B cell (primary cell): ENCODE measurements around the gene OR2B3. TPM values are rescaled to one million over a fixed set of nuclear protein-coding genes. Genes with fewer than 3 reads are reported as not detected.

Experiments
- ATAC-seq: fragments of 200-7000 bp; cut with Tn5 transposase; one replicate; pipeline ENCODE4 v1.10.0; 2021; ENCODE audit warnings: low read depth, mild to moderate bottlenecking, moderate number of reproducible peaks, moderate library complexity
- CTCF ChIA-PET: fragments of 350-600 bp; sonication (Branson Sonifier 250); formaldehyde crosslinking; loops from one replicate; lab custom pipeline; 2021; ENCODE audit warnings: antibody characterized with exemption, inconsistent platforms; lab: Charles Lee
- POLR2A ChIA-PET: fragments of 350-600 bp; sonication (Branson Sonifier 250); formaldehyde crosslinking; loops from one replicate; lab custom pipeline; 2021; ENCODE audit warnings: antibody characterized with exemption; lab: Charles Lee
- DNase-seq: peaks from one replicate; pipeline ENCODE4 v3.0.0; 2013
- H2AFZ ChIP-seq: 2 replicates; pipeline ENCODE4 v1.6.1; 2012; ENCODE audit warnings: mild to moderate bottlenecking, low read depth, low read length; ENCODE audit not compliant: insufficient read depth, poor library complexity, severe bottlenecking
- H3K27ac ChIP-seq, 2 donors: 1 replicate in 1 of 2; 2 replicates in 1 of 2; pipeline ENCODE4 v1.5.1; 2012 to 2013; ENCODE audit warnings: low read length in 2 of 2, mild to moderate bottlenecking in 2 of 2, moderate library complexity in 1 of 2
- H3K27me3 ChIP-seq, 4 experiments: fragments of 200-600 bp in 1 of 4; sonication (generic) in 1 of 4; replicated peaks in 1 of 4; 1 replicate in 2 of 4; 2 replicates in 2 of 4; pipeline versions ENCODE4 v1.6.1 to v1.7.0; 2013 to 2016; ENCODE audit warnings: low read length in 3 of 4, mild to moderate bottlenecking in 2 of 4, mixed read lengths in 1 of 4, moderate library complexity in 1 of 4; ENCODE audit not compliant: insufficient read depth in 4 of 4, control insufficient read depth in 3 of 4; ENCODE audit errors: control extremely low read depth in 1 of 4
- H3K36me3 ChIP-seq, 2 experiments: replicated peaks in 1 of 2; 1 replicate in 1 of 2; 2 replicates in 1 of 2; pipeline versions ENCODE4 v1.6.1 to v1.7.1; 2013; ENCODE audit warnings: low read length in 1 of 2; ENCODE audit not compliant: insufficient read depth in 2 of 2, control insufficient read depth in 1 of 2; ENCODE audit errors: control extremely low read depth in 1 of 2, extremely low read depth in 1 of 2
- H3K4me1 ChIP-seq, 2 donors: fragments of 200-600 bp in 1 of 2; sonication (generic) in 1 of 2; 1 replicate in 1 of 2; 2 replicates in 1 of 2; pipeline versions ENCODE4 v1.5.1 to v1.6.1; 2013 to 2017; ENCODE audit warnings: low read length in 2 of 2; ENCODE audit not compliant: control insufficient read depth in 2 of 2, insufficient read depth in 2 of 2
- H3K4me2 ChIP-seq: replicated peaks from 2 replicates; pipeline ENCODE3; 2012; ENCODE audit warnings: mild to moderate bottlenecking, low read depth, low read length; ENCODE audit not compliant: poor library complexity, severe bottlenecking
- H3K4me3 ChIP-seq, 5 experiments: fragments of 200-600 bp in 1 of 5; sonication (generic) in 1 of 5; 1 replicate in 3 of 5; 2 replicates in 2 of 5; pipeline versions ENCODE4 v1.5.1 to v1.7.0; 2011 to 2016; ENCODE audit warnings: low read length in 4 of 5, mild to moderate bottlenecking in 4 of 5, low read depth in 2 of 5, control low read depth in 1 of 5, moderate library complexity in 1 of 5; ENCODE audit not compliant: insufficient read depth in 1 of 5; ENCODE audit errors: control extremely low read depth in 1 of 5, extremely low read depth in 1 of 5
- H3K79me2 ChIP-seq: fragments of 200-600 bp; sonication (generic); one replicate; pipeline ENCODE4 v1.6.0; 2016; ENCODE audit warnings: low read length; ENCODE audit not compliant: control insufficient read depth, insufficient read depth
- H3K9ac ChIP-seq: fragments of 200-600 bp; sonication (generic); 2 replicates; pipeline ENCODE4 v1.6.1; 2017; ENCODE audit warnings: mild to moderate bottlenecking, low read length, moderate library complexity
- H3K9me3 ChIP-seq, 3 donors: one replicate each; pipeline versions ENCODE4 v1.6.1 to v1.7.1; 2013; ENCODE audit warnings: low read length in 2 of 3; ENCODE audit not compliant: control insufficient read depth in 2 of 3, insufficient read depth in 1 of 3; ENCODE audit errors: control extremely low read depth in 1 of 3
- H4K20me1 ChIP-seq: 2 replicates; pipeline ENCODE4 v1.6.0; 2012; ENCODE audit warnings: mild to moderate bottlenecking, low read length; ENCODE audit not compliant: insufficient read depth, control insufficient read depth, poor library complexity, severe bottlenecking
- H3K27ac Mint-ChIP-seq: one replicate; pipeline ENCODE4 v1.8.0; 2021; ENCODE audit warnings: mixed read lengths
- H3K27me3 Mint-ChIP-seq: one replicate; pipeline ENCODE4 v1.8.0; 2021; ENCODE audit warnings: mixed read lengths
- H3K4me1 Mint-ChIP-seq: one replicate; pipeline ENCODE4 v1.8.0; 2021; ENCODE audit warnings: mixed read lengths
- H3K4me3 Mint-ChIP-seq: one replicate; pipeline ENCODE4 v1.8.0; 2021; ENCODE audit warnings: mixed read lengths
- H3K9me3 Mint-ChIP-seq: one replicate; pipeline ENCODE4 v1.8.0; 2022; ENCODE audit warnings: mixed read lengths; ENCODE audit not compliant: insufficient read depth
- CTCF ChIP-seq: fragments of 200-600 bp; IDR thresholded peaks from one replicate; pipeline ENCODE4 v1.8.0; 2022; ENCODE audit warnings: antibody characterized with exemption, mild to moderate bottlenecking
- EZH2 ChIP-seq: IDR thresholded peaks from 2 replicates; pipeline ENCODE4 v1.6.1; 2012; ENCODE audit warnings: borderline replicate concordance, low read depth, mild to moderate bottlenecking, moderate library complexity, low read length; ENCODE audit not compliant: insufficient read depth, poor library complexity, severe bottlenecking
- WGBS: methylation state at CpG from one replicate; pipeline ENCODE4 v1.1.5; 2013; ENCODE audit warnings: missing lambda C conversion rate; ENCODE audit not compliant: insufficient coverage; 5-methylcytosine and 5-hydroxymethylcytosine counted together
- intact Hi-C: fragments of 100-400 bp; cut with micrococcal nuclease; formaldehyde crosslinking; loops from one replicate; pipeline ENCODE4 v1.10.0; 2022
- polyA minus RNA-seq: library from RNA; depleted of rRNA, polyadenylated mRNA; stranded (reverse); fragments of >200 nt; gene quantifications from 2 replicates; pipeline ENCODE4 v1.2.3, GENCODE V29; 2012
- polyA plus RNA-seq: library from polyadenylated mRNA; depleted of rRNA; stranded (reverse); fragments of >200 nt; gene quantifications from 2 replicates; pipeline ENCODE4 v1.2.3, GENCODE V29; 2012
- total RNA-seq, 2 donors: library from RNA; stranded (reverse); fragments of 120-200 nt in 1 of 2; gene quantifications; 1 replicate in 1 of 2; 2 replicates in 1 of 2; pipeline versions ENCODE4 v1.2.3 to v1.2.4, GENCODE V29; 2013 to 2022

OR2B3 gene, protein sequence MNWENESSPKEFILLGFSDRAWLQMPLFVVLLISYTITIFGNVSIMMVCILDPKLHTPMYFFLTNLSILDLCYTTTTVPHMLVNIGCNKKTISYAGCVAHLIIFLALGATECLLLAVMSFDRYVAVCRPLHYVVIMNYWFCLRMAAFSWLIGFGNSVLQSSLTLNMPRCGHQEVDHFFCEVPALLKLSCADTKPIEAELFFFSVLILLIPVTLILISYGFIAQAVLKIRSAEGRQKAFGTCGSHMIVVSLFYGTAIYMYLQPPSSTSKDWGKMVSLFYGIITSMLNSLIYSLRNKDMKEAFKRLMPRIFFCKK
- not detected in 2 replicates for total RNA-seq
- total RNA-seq (2013), result not detected
- not detected in 2 replicates for polyA plus RNA-seq
- not detected in 2 replicates for polyA minus RNA-seq

DNA sequence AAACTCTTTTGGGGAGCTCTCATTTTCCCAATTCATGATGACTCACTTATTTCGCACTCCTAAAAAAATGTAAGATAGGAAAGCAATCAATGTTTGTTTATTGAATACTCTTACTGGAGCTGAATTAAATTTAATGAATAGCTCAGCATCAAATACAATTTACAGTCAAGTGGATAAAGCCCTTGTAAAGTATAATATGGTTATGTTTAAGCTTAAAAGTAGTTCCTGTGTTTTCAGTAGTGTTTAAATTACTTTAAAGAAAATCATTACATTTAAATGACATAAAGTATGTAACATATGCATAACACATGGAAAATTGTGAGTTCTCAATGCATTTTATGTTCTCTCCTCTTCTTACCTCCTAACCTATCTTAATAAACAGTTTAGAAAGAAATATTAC lies at the start of gene OR2B3:
TSS of gene OR2B3 (minus strand) at position 101 of the 400 bp plus-strand sequence. CDS start at position 36, 65 bp downstream.
- ChIA-PET CTCF (no interaction called here), POLR2A (no interaction called here)
- H3K9ac ChIP-seq, result no peak within 1 kb of the TSS
- H3K27me3 Mint-ChIP-seq, result peaks cover 28% of the 10 kb centered on the region
- no peak within 1 kb of the TSS for H2AFZ ChIP-seq
- DNase-seq (no peak), ATAC-seq (no peak)
- no peaks in the 10 kb centered on the region for H4K20me1 ChIP-seq
- no peak within 1 kb of the TSS for H3K4me3 ChIP-seq
- H3K27me3 ChIP-seq, result peaks cover 0 to 7% (median under 1%) of the 10 kb centered on the region in 4 experiments
- no peaks in the 10 kb centered on the region for H3K9me3 ChIP-seq
- no peak within 1 kb of the TSS for H3K27ac ChIP-seq
- H3K4me1 Mint-ChIP-seq, result no peaks in the 10 kb centered on the region
- no peaks in the 10 kb centered on the region for H3K9me3 Mint-ChIP-seq
- no peak within 1 kb of the TSS for H3K4me2 ChIP-seq
- no peak within 1 kb of the TSS for H3K27ac Mint-ChIP-seq
- H3K4me3 Mint-ChIP-seq, result no peak within 1 kb of the TSS
- no peaks in the 10 kb centered on the region for H3K36me3 ChIP-seq
- H3K4me1 ChIP-seq, result no peaks in the 10 kb centered on the region
- H3K79me2 ChIP-seq, result no peaks in the 10 kb centered on the region
- no CpG with 5 or more reads among the region's 1 CpG for WGBS
- TF ChIP-seq EZH2 (no peak), CTCF (no peak)
- intact Hi-C loops, result no loop called here

DNA sequence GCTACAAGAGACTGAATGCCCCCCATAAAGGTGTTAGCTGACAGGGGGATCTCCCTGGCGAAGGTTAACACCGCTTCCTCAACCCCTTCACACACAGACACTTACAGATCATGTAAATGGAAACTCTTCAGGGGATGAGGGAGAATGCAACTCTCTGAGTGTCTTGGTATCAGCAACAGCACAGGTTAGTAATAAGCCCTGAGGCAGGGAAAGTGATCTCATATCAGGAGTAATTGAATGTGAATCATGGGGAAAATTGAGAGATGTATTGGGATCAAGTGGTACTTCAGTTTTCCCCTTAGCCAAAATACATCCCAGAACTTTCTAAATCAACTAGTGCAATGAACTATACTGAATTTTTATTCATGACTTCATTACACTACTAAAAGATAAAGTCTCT lies 44.6 kb upstream of the OR2B3 start:
- WGBS, result no CpG with 5 or more reads among the region's 2 CpGs
- H4K20me1 ChIP-seq, result no peaks in the 10 kb centered on the region
- no peak overlapping the region for H3K4me2 ChIP-seq
- ATAC-seq (no peak), DNase-seq (no peak)
- no peak overlapping the region for H3K4me3 ChIP-seq
- H3K4me1 ChIP-seq, result no peaks in the 10 kb centered on the region
- H3K79me2 ChIP-seq, result no peaks in the 10 kb centered on the region
- H3K4me1 Mint-ChIP-seq, result no peaks in the 10 kb centered on the region
- no peak overlapping the region for H2AFZ ChIP-seq
- no peak for TF ChIP-seq CTCF
- TF ChIP-seq EZH2, result no peak
- ChIA-PET CTCF (no interaction called here), POLR2A (no interaction called here)
- no peaks in the 10 kb centered on the region for H3K9me3 Mint-ChIP-seq
- no peaks in the 10 kb centered on the region for H3K36me3 ChIP-seq
- intact Hi-C loops, result no loop called here
- H3K27me3 Mint-ChIP-seq, result peaks cover 30% of the 10 kb centered on the region
- no peaks in the 10 kb centered on the region for H3K27me3 ChIP-seq
- H3K27ac Mint-ChIP-seq, result no peak overlapping the region
- no peak overlapping the region for H3K9ac ChIP-seq
- H3K27ac ChIP-seq, result no peak overlapping the region
- no peaks in the 10 kb centered on the region for H3K9me3 ChIP-seq
- H3K4me3 Mint-ChIP-seq, result no peak overlapping the region
